ENCODE measurements around the gene C3orf18. TPM values are rescaled to one million over a fixed set of nuclear protein-coding genes. Genes with fewer than 3 reads are reported as not detected.

The C3orf18 gene
- total RNA-seq, 3 donors from 2014 or later (not counting 1 experiment from before 2014, with no cell fraction given), result 7.5 to 15.3 (median 11.7) TPM

GRCh38 chr3:50550079-50550736 is 17.3 kb downstream of the C3orf18 start:
- H3K27me3 ChIP-seq (ENCODE audit: control insufficient read depth, insufficient read depth, low read length), result no peaks in the 10 kb centered on the region
- no peak overlapping the region for H3K27ac ChIP-seq (ENCODE audit: low read length)
- peaks cover 23% of the 10 kb centered on the region for H3K4me1 ChIP-seq (ENCODE audit: control insufficient read depth, insufficient read depth, low read length)
- TF ChIP-seq CTCF (IDR thresholded peaks at IDR 0.05), result peak; percentile 89
- Mint-ChIP-seq H3K27ac (peak overlapping the region in 1 of 2 donors; percentile 58), H3K4me1 (peaks cover 9 to 33% of the 10 kb centered on the region in 2 donors), H3K27me3 (ENCODE audit: low read depth in 2 of 2) (no peaks in the 10 kb centered on the region), H3K9me3 (no peaks in the 10 kb centered on the region), H3K36me3 (no peaks in the 10 kb centered on the region), H3K4me3 (no peak overlapping the region)
- H3K4me3 ChIP-seq (ENCODE audit: low read length), result no peak overlapping the region
- ATAC-seq (peak; percentile 60 to 80 (median 79)), DNase-seq (peak; percentile 75 to 79)
- H3K36me3 ChIP-seq (ENCODE audit: control insufficient read depth, insufficient read depth, low read length), result no peaks in the 10 kb centered on the region
- 64% methylated on average over 11 of the region's 13 CpGs for WGBS (ENCODE audit: insufficient coverage)
- H3K9me3 ChIP-seq (ENCODE audit: control insufficient read depth, insufficient read depth, low read length), result no peaks in the 10 kb centered on the region
- intact Hi-C loops (cut with micrococcal nuclease), result loop anchor here (1.0 to 2.0 kb wide), 3 partner anchors 31 to 203 kb away; no protein-coding TSS in a partner anchor

DNA sequence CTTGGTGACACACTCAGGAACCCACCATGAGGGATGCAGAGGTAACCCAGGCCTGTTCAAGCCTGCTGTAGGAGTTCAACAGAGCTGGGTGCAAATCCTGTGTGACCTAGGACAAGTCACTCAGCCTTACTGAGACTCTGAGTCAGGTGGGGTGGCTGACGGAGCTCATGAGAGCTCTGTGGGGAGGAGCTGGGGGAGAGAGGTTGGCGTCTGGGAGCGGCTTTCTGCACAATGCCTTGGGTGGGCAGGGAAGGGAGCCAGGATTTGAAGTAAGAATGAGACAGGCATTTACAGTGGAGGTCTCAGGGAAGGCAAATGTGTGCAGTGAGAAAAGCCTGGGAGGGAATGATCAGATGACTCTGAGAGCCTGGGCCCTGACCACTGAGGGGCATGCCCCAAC is 18.3 kb downstream of the C3orf18 start:
- no peaks in the 10 kb centered on the region for H3K36me3 Mint-ChIP-seq
- H3K4me3 ChIP-seq (ENCODE audit: low read length), result no peak overlapping the region
- intact Hi-C loops (cut with micrococcal nuclease), result no loop called here
- ATAC-seq, result no peak
- no peaks in the 10 kb centered on the region for H3K9me3 ChIP-seq (ENCODE audit: control insufficient read depth, insufficient read depth, low read length)
- no peak for TF ChIP-seq CTCF (IDR thresholded peaks at IDR 0.05)
- H3K4me3 Mint-ChIP-seq, result no peak overlapping the region
- H3K27me3 Mint-ChIP-seq (ENCODE audit: low read depth in 2 of 2), result no peaks in the 10 kb centered on the region
- no peaks in the 10 kb centered on the region for H3K9me3 Mint-ChIP-seq
- WGBS (ENCODE audit: insufficient coverage), result 86% methylated on average over 3 of the region's 3 CpGs
- H3K27ac Mint-ChIP-seq, result no peak overlapping the region
- no peak overlapping the region for H3K27ac ChIP-seq (ENCODE audit: low read length)
- H3K4me1 ChIP-seq (ENCODE audit: control insufficient read depth, insufficient read depth, low read length), result peaks cover 21% of the 10 kb centered on the region
- DNase-seq, result no peak
- no peaks in the 10 kb centered on the region for H3K36me3 ChIP-seq (ENCODE audit: control insufficient read depth, insufficient read depth, low read length)
- H3K27me3 ChIP-seq (ENCODE audit: control insufficient read depth, insufficient read depth, low read length), result no peaks in the 10 kb centered on the region
- H3K4me1 Mint-ChIP-seq, result peaks cover 10 to 34% of the 10 kb centered on the region in 2 donors

GRCh38 chr3:50545781-50546180 is 21.8 kb downstream of the C3orf18 start:
- Histone ChIP-seq H3K9me3 (ENCODE audit: control insufficient read depth, insufficient read depth, low read length) (no peaks in the 10 kb centered on the region), H3K27ac (ENCODE audit: low read length) (no peak overlapping the region), H3K4me3 (ENCODE audit: low read length) (no peak overlapping the region), H3K36me3 (ENCODE audit: control insufficient read depth, insufficient read depth, low read length) (no peaks in the 10 kb centered on the region), H3K27me3 (ENCODE audit: control insufficient read depth, insufficient read depth, low read length) (no peaks in the 10 kb centered on the region), H3K4me1 (ENCODE audit: control insufficient read depth, insufficient read depth, low read length) (peaks cover 30% of the 10 kb centered on the region)
- DNase-seq (no peak), ATAC-seq (no peak)
- Mint-ChIP-seq H3K27ac (peak overlapping the region in 1 of 2 donors; percentile 73), H3K4me3 (no peak overlapping the region), H3K4me1 (peaks cover 15 to 45% of the 10 kb centered on the region in 2 donors), H3K27me3 (ENCODE audit: low read depth in 2 of 2) (peaks cover 0 to 3% of the 10 kb centered on the region in 2 donors), H3K9me3 (no peaks in the 10 kb centered on the region), H3K36me3 (no peaks in the 10 kb centered on the region)
- 87% methylated on average over 1 of the region's 1 CpG for WGBS (ENCODE audit: insufficient coverage)
- intact Hi-C loops (cut with micrococcal nuclease), result no loop called here
- TF ChIP-seq CTCF (IDR thresholded peaks at IDR 0.05), result no peak
